Thyroid gland (tissue), 4 donors: ENCODE results near the gene DNAJC16.
"Not testable (repeated sequence)": the region's sequence is repeated elsewhere in the genome, so short reads cannot be mapped to it uniquely, and the experiment has no call there.

ENCODE experiments used
- CTCF ChIP-seq, 6 experiments: fragments of 200-600 bp in 3 of 6; fragments of 450-650 bp in 3 of 6; sonication (generic) in 3 of 6; IDR thresholded peaks; one replicate each; pipeline ENCODE4 v1.5.1; 2016 to 2019; ENCODE audit warnings: antibody characterized with exemption in 6 of 6, mild to moderate bottlenecking in 2 of 6, inconsistent platforms in 1 of 6, moderate library complexity in 1 of 6
- POLR2A ChIP-seq, 2 donors: fragments of 450-650 bp; IDR thresholded peaks; one replicate each; pipeline ENCODE4 v1.6.1; 2017; ENCODE audit warnings: antibody characterized with exemption in 2 of 2, mild to moderate bottlenecking in 2 of 2, moderate library complexity in 1 of 2

- TF ChIP-seq CTCF, POLR2A (IDR thresholded peaks at IDR 0.05): not testable (repeated sequence)
Measured at GRCh38 chr1:15604400-15604799, 77.8 kb downstream of the DNAJC16 start.
